Body of pancreas (tissue), 4 donors: Measurements from ENCODE around the gene ZNF532.

ENCODE experiments used
- CTCF ChIP-seq, 7 experiments: fragments of 450-650 bp in 4 of 7; fragments of 200-600 bp in 3 of 7; sonication (generic) in 3 of 7; IDR thresholded peaks; one replicate each; pipeline ENCODE4 v1.5.1; 2016 to 2019; ENCODE audit warnings: antibody characterized with exemption in 7 of 7
- POLR2A ChIP-seq, 3 donors: fragments of 450-650 bp; IDR thresholded peaks; one replicate each; pipeline ENCODE4 v1.6.1; 2016; ENCODE audit warnings: antibody characterized with exemption in 3 of 3, mild to moderate bottlenecking in 2 of 3

- TF ChIP-seq CTCF (IDR thresholded peaks at IDR 0.05), result no peak
- no peak for TF ChIP-seq POLR2A (IDR thresholded peaks at IDR 0.05)
Observed at GRCh38 chr18:58895385-58895784, 30.7 kb downstream of the ZNF532 start.
